Gastroesophageal sphincter (tissue), 3 donors: ENCODE results near the gene IDS.

Source experiments
- CTCF ChIP-seq, 4 experiments: fragments of 200-600 bp in 2 of 4; fragments of 450-650 bp in 2 of 4; sonication (generic) in 1 of 4; IDR thresholded peaks; one replicate each; pipeline ENCODE4 v1.5.1; 2017 to 2019; ENCODE audit warnings: antibody characterized with exemption in 4 of 4, mild to moderate bottlenecking in 2 of 4, moderate library complexity in 2 of 4
- POLR2A ChIP-seq, 2 donors: fragments of 450-650 bp; IDR thresholded peaks; one replicate each; pipeline ENCODE4 v1.6.1; 2017; ENCODE audit warnings: antibody characterized with exemption in 2 of 2, mild to moderate bottlenecking in 2 of 2, moderate library complexity in 1 of 2
- POLR2AphosphoS5 ChIP-seq: sonication (generic); formaldehyde crosslinking; IDR thresholded peaks from one replicate; pipeline ENCODE4 v1.6.1; 2017; ENCODE audit warnings: antibody characterized with exemption

- TF ChIP-seq POLR2A (IDR thresholded peaks at IDR 0.05) (no peak), CTCF (IDR thresholded peaks at IDR 0.05) (no peak), POLR2AphosphoS5 (no peak)
These were observed 11.0 kb upstream of the IDS start for GRCh38 chrX:149515954-149516602.
